IMR-90 (cell line): ENCODE data around the gene ACOXL. TPM values are rescaled to one million over a fixed set of nuclear protein-coding genes. Genes with fewer than 3 reads are reported as not detected.

Experiments
- ATAC-seq: fragments of 200-7000 bp; cut with Tn5 transposase; 2 replicates; pipeline ENCODE4 v1.9.1; 2020; ENCODE audit warnings: low read depth, mild to moderate bottlenecking, moderate library complexity
- BruUV-seq: library from RNA; stranded (reverse); fragments of 400-500 nt; replicated peaks from 2 replicates; lab custom pipeline; 2021; lab: Mats Ljungman, UMichigan
- CTCF ChIA-PET: fragments of 300-600 bp; formaldehyde crosslinking; extraction: SDS; loops from one replicate; lab custom pipeline; 2021; ENCODE audit warnings: antibody characterized with exemption; lab: Yijun Ruan, JAX
- POLR2A ChIA-PET: fragments of 300-600 bp; sonication (Branson Sonifier 250); formaldehyde crosslinking; loops from one replicate; lab custom pipeline; 2022; ENCODE audit warnings: antibody characterized with exemption; ENCODE audit not compliant: unreplicated experiment; lab: Charles Lee
- DNase-seq: peaks from one replicate; pipeline ENCODE4 v3.0.0; 2013
- H2AFZ ChIP-seq: replicated peaks from 2 replicates; pipeline ENCODE3; 2013; ENCODE audit warnings: low read length, mild to moderate bottlenecking; ENCODE audit not compliant: poor library complexity
- H2AK5ac ChIP-seq: 2 replicates; pipeline ENCODE4 v1.6.1; 2013; ENCODE audit warnings: low read depth, low read length, inconsistent platforms
- H2AK9ac ChIP-seq: replicated peaks from 2 replicates; pipeline ENCODE3; 2013; ENCODE audit warnings: mild to moderate bottlenecking, low read depth, low read length, moderate library complexity; ENCODE audit not compliant: poor library complexity
- H2BK120ac ChIP-seq: 2 replicates; pipeline ENCODE4 v1.6.1; 2013; ENCODE audit warnings: low read depth, low read length, inconsistent platforms
- H2BK15ac ChIP-seq: 3 replicates; pipeline ENCODE4 v1.6.1; 2013; ENCODE audit warnings: low read depth, low read length, inconsistent platforms
- H2BK20ac ChIP-seq: 2 replicates; pipeline ENCODE4 v1.6.1; 2013; ENCODE audit warnings: low read depth, mild to moderate bottlenecking, inconsistent platforms, low read length, moderate library complexity
- H2BK5ac ChIP-seq: 2 replicates; pipeline ENCODE4 v1.6.1; 2013; ENCODE audit warnings: mild to moderate bottlenecking, low read depth, low read length, inconsistent platforms; ENCODE audit not compliant: poor library complexity, severe bottlenecking
- H3K14ac ChIP-seq: replicated peaks from 2 replicates; pipeline ENCODE4 v1.6.1; 2013; ENCODE audit warnings: low read depth, low read length, inconsistent platforms
- H3K18ac ChIP-seq: 2 replicates; pipeline ENCODE4 v1.6.1; 2013; ENCODE audit warnings: low read depth, low read length, control low read depth
- H3K23ac ChIP-seq: 2 replicates; pipeline ENCODE4 v1.6.1; 2013; ENCODE audit warnings: low read depth, low read length, inconsistent platforms
- H3K27ac ChIP-seq: 2 replicates; pipeline ENCODE4 v1.5.1; 2013; ENCODE audit warnings: mild to moderate bottlenecking, control low read depth, low read length; ENCODE audit not compliant: insufficient read depth
- H3K27me3 ChIP-seq: 2 replicates; pipeline ENCODE4 v1.6.1; 2013; ENCODE audit warnings: low read length; ENCODE audit not compliant: control insufficient read depth, insufficient read depth
- H3K36me3 ChIP-seq: 2 replicates; pipeline ENCODE4 v1.6.1; 2013; ENCODE audit warnings: low read length, mixed read lengths; ENCODE audit not compliant: control insufficient read depth, insufficient read depth
- H3K4ac ChIP-seq: 2 replicates; pipeline ENCODE4 v1.6.1; 2013; ENCODE audit warnings: low read depth, low read length, inconsistent platforms
- H3K4me1 ChIP-seq: 2 replicates; pipeline ENCODE4 v1.6.1; 2013; ENCODE audit warnings: low read length, mixed read lengths; ENCODE audit not compliant: control insufficient read depth, insufficient read depth
- H3K4me2 ChIP-seq: 2 replicates; pipeline ENCODE4 v1.6.1; 2013; ENCODE audit warnings: low read depth, mild to moderate bottlenecking, control low read depth, low read length, moderate library complexity
- H3K4me3 ChIP-seq: 2 replicates; pipeline ENCODE4 v1.5.1; 2013; ENCODE audit warnings: low read depth, mild to moderate bottlenecking, control low read depth, low read length, moderate library complexity; ENCODE audit not compliant: insufficient read depth
- H3K56ac ChIP-seq: 2 replicates; pipeline ENCODE4 v1.6.1; 2013; ENCODE audit warnings: low read length, inconsistent platforms; ENCODE audit not compliant: insufficient read depth; ENCODE audit errors: extremely low read depth
- H3K79me1 ChIP-seq, 2 experiments: 2 replicates each; pipeline ENCODE4 v1.6.1; 2013; ENCODE audit warnings: low read length in 2 of 2, inconsistent platforms in 1 of 2, low read depth in 1 of 2
- H3K9ac ChIP-seq: 2 replicates; pipeline ENCODE4 v1.6.1; 2013; ENCODE audit warnings: low read depth, low read length, control low read depth
- H3K9me1 ChIP-seq: 2 replicates; pipeline ENCODE4 v1.6.1; 2013; ENCODE audit warnings: low read length, inconsistent platforms; ENCODE audit not compliant: insufficient read depth
- H3K9me3 ChIP-seq: 2 replicates; pipeline ENCODE4 v1.6.1; 2013; ENCODE audit warnings: low read length; ENCODE audit not compliant: control insufficient read depth, insufficient read depth
- H4K20me1 ChIP-seq: 2 replicates; pipeline ENCODE4 v1.6.1; 2013; ENCODE audit warnings: low read length, inconsistent platforms; ENCODE audit not compliant: insufficient read depth
- H4K5ac ChIP-seq: 2 replicates; pipeline ENCODE4 v1.6.1; 2013; ENCODE audit warnings: mild to moderate bottlenecking, low read depth, low read length, control low read depth
- H4K8ac ChIP-seq, 2 experiments: 2 replicates each; pipeline ENCODE4 v1.6.1; 2013; ENCODE audit warnings: low read depth in 2 of 2, low read length in 2 of 2, control low read depth in 1 of 2, inconsistent platforms in 1 of 2
- H4K91ac ChIP-seq: 2 replicates; pipeline ENCODE4 v1.6.1; 2013; ENCODE audit warnings: low read depth, low read length, inconsistent platforms; ENCODE audit not compliant: insufficient read depth
- RAD21 ChIP-seq: IDR thresholded peaks from 2 replicates; pipeline ENCODE4 v1.6.1; 2012; ENCODE audit warnings: low read length, improper control_type of control experiment
- WGBS, 2 experiments: methylation state at CpG; one replicate each; pipeline versions ENCODE4 v1.1.5 to v1.1.7; 2013; ENCODE audit warnings: missing lambda C conversion rate in 2 of 2; ENCODE audit not compliant: insufficient read length in 1 of 2; ENCODE audit errors: extremely low coverage in 2 of 2; 5-methylcytosine and 5-hydroxymethylcytosine counted together
- dilution Hi-C: fragments of 300-500 bp; cut with HindIII; formaldehyde crosslinking; loops from one replicate; pipeline ENCODE4 v1.14.3; 2018; ENCODE audit warnings: low sequenced_read_pairs; ENCODE audit not compliant: unreplicated experiment
- in situ Hi-C: fragments of 300-500 bp; cut with MboI; formaldehyde crosslinking; loops from 3 replicates; pipeline ENCODE4 v1.14.3; 2019; ENCODE audit warnings: low sequenced_read_pairs, inconsistent platforms, mixed read lengths
- intact Hi-C: fragments of 100-400 bp; cut with micrococcal nuclease; formaldehyde crosslinking; loops from 2 replicates; pipeline ENCODE4 v1.10.0; 2022
- polyA plus RNA-seq, 3 experiments: library from polyadenylated mRNA; depleted of rRNA; stranded (reverse); fragments of >200 nt; gene quantifications; 2 replicates each; pipeline ENCODE4 v1.2.3, GENCODE V29; 2012; ENCODE audit warnings: low replicate concordance in 1 of 3
- total RNA-seq: library from RNA; depleted of rRNA; stranded (reverse); fragments of >200 nt; gene quantifications from 2 replicates; pipeline ENCODE4 v1.2.3, GENCODE V29; 2012

ACOXL gene
- total and polyA plus RNA-seq, 2 of the 4 experiments (the other 2 are of a cell fraction), result not detected

- Histone ChIP-seq H2BK20ac (no peak overlapping the region), H2AK9ac (no peak overlapping the region), H3K36me3 (no peaks in the 10 kb centered on the region), H2BK15ac (no peak overlapping the region), H2BK120ac (no peak overlapping the region), H3K27ac (no peak overlapping the region), H3K9me1 (no peaks in the 10 kb centered on the region), H3K9me3 (no peaks in the 10 kb centered on the region), H3K56ac (no peak overlapping the region), H3K4me3 (no peak overlapping the region), H4K91ac (no peak overlapping the region), H3K27me3 (peaks cover 36% of the 10 kb centered on the region), H4K5ac (no peak overlapping the region), H2AFZ (no peak overlapping the region), H4K20me1 (no peaks in the 10 kb centered on the region; the same call in 1 of the 2 replicates), H3K4me1 (0 out of 2 replicates have a peak, but pooled peaks cover 1% of the 10 kb centered on the region), H2AK5ac (no peak overlapping the region), H2BK5ac (no peak overlapping the region), H3K4me2 (no peak overlapping the region), H3K4ac (no peak overlapping the region), H3K14ac (no peak overlapping the region), H3K9ac (no peak overlapping the region), H3K79me1 (no peaks in the 10 kb centered on the region), H4K8ac (no peak overlapping the region), H3K23ac (no peak overlapping the region), H3K18ac (no peak overlapping the region)
- no TSS peak for BruUV-seq
- dilution Hi-C loops, result no loop called here
- intact Hi-C loops, result no loop called here
- TF ChIP-seq RAD21, result no peak
- ChIA-PET POLR2A (no interaction called here), CTCF (no interaction called here)
- in situ Hi-C loops, result no loop called here
- DNase-seq (no peak), ATAC-seq (no peak)
- no CpG with 5 or more reads among the region's 10 CpGs for WGBS, 2 experiments
These were observed 36.2 kb downstream of the ACOXL start for GRCh38 chr2:110768591-110768990.
